NCI-H2196 treated with DMSO at 0.1 percent for 48 hours (cell line): ENCODE results near the gene NLK.
"Not testable (repeated sequence)": the region's sequence is repeated elsewhere in the genome, so short reads cannot be mapped to it uniquely, and the experiment has no call there.

Experiments used
- DNase-seq: peaks from one replicate; lab custom pipeline; 2025; ENCODE audit not compliant: unreplicated experiment; lab: John Stamatoyannopoulos, UW

Gene NLK

GRCh38 chr17:28189667-28190066 is 147.2 kb downstream of the NLK start:
- DNase-seq, result no peak

GRCh38 chr17:28191018-28191417 is 148.5 kb downstream of the NLK start:
- no peak for DNase-seq

GRCh38 chr17:28193241-28193640 is 150.8 kb downstream of the NLK start:
- no peak for DNase-seq

GRCh38 chr17:28194382-28194781 is 151.9 kb downstream of the NLK start:
- no peak for DNase-seq

- no peak for DNase-seq
Observed at GRCh38 chr17:28196636-28197035, 154.2 kb downstream of the NLK start.

GRCh38 chr17:28199115-28199514 is 156.6 kb downstream of the NLK start:
- no peak for DNase-seq

- DNase-seq, result no peak
Observed at GRCh38 chr17:28199728-28200127, 157.3 kb downstream of the NLK start.

- DNase-seq, result no peak
Observed at GRCh38 chr17:28201315-28201714, 158.8 kb downstream of the NLK start.

GRCh38 chr17:28204244-28204643 is 161.8 kb downstream of the NLK start:
- DNase-seq, result no peak

- no peak for DNase-seq
Observed at GRCh38 chr17:28204751-28205150, 162.3 kb downstream of the NLK start.

GRCh38 chr17:28206292-28206691 is 163.8 kb downstream of the NLK start:
- no peak for DNase-seq

- no peak for DNase-seq
Observed at GRCh38 chr17:28211811-28212210, 169.3 kb downstream of the NLK start.

- DNase-seq, result not testable (repeated sequence)
Observed at GRCh38 chr17:28213578-28213977, 171.1 kb downstream of the NLK start.

- no peak for DNase-seq
Observed at GRCh38 chr17:28216052-28216451, 173.6 kb downstream of the NLK start.

- DNase-seq, result no peak
Observed at GRCh38 chr17:28216528-28216927, 174.1 kb downstream of the NLK start.

GRCh38 chr17:28219771-28220170 is 177.3 kb downstream of the NLK start:
- no peak for DNase-seq

GRCh38 chr17:28221751-28222414 is 179.4 kb downstream of the NLK start:
- DNase-seq, result no peak

GRCh38 chr17:28225271-28225670 is 182.8 kb downstream of the NLK start:
- DNase-seq, result no peak

GRCh38 chr17:28225867-28226266 is 183.4 kb downstream of the NLK start:
- no peak for DNase-seq

GRCh38 chr17:28226563-28227315 is 184.3 kb downstream of the NLK start:
- no peak for DNase-seq

- DNase-seq, result peak; percentile 81
Observed at GRCh38 chr17:28227316-28228108, 185.0 kb downstream of the NLK start.
